ENCODE results near the gene GIT1. TPM values are rescaled to one million over a fixed set of nuclear protein-coding genes. Genes with fewer than 3 reads are reported as not detected.
A peak's percentile ranks its signal among the peaks of the same experiment; 100 is the strongest.

The GIT1 gene
- total and polyA plus RNA-seq, 2 experiments from 2014 or later, result 20.0 to 46.3 TPM

- Histone ChIP-seq H3K36me3 (replicated peaks; ENCODE audit: insufficient read depth, low read depth) (no peaks in the 10 kb centered on the region), H4K20me1 (ENCODE audit: insufficient read depth, poor library complexity, severe bottlenecking) (no peaks in the 10 kb centered on the region), H3K79me2 (peaks cover 5% of the 10 kb centered on the region), H2AFZ (peak overlapping the region; percentile 89), H3K4me3 (peak overlapping the region; percentile 83), H3K4me1 (ENCODE audit: insufficient read depth) (peaks cover 42% of the 10 kb centered on the region), H3K4me2 (peak overlapping the region; percentile 99), H3K9me2 (replicated peaks; ENCODE audit: insufficient read depth) (no peaks in the 10 kb centered on the region), H3K27ac (no peak overlapping the region), H3K9me3 (ENCODE audit: low read depth) (no peaks in the 10 kb centered on the region), H3K27me3 (no peaks in the 10 kb centered on the region)
- DNase-seq (ENCODE audit: low spot score), result peak; percentile 72
- TF ChIP-seq CTCF (IDR thresholded peaks at IDR 0.05; ENCODE audit: poor library complexity), result peak; percentile 25
- no peak for TF ChIP-seq EZH2 (IDR thresholded peaks at IDR 0.05; ENCODE audit: borderline replicate concordance)
- WGBS (ENCODE audit: low lambda C conversion rate, missing lambda C conversion rate), result 5% methylated on average over 29 of the region's 64 CpGs
Observed at GRCh38 chr17:29593591-29594518, 4.4 kb upstream of the GIT1 start.

GRCh38 chr17:29592850-29593551 lies 3.6 kb upstream of the GIT1 start, which contains the start of gene ANKRD13B:
Gene ANKRD13B (plus strand): TSS chr17:29593132. CDS start chr17:29593622, 490 bp downstream.
- Histone ChIP-seq H3K27ac (peak within 1 kb of the TSS; percentile 68), H3K79me2 (peaks cover 13% of the 10 kb centered on the region), H3K9me2 (replicated peaks; ENCODE audit: insufficient read depth) (no peaks in the 10 kb centered on the region), H3K27me3 (no peaks in the 10 kb centered on the region), H4K20me1 (ENCODE audit: insufficient read depth, poor library complexity, severe bottlenecking) (peaks cover 8% of the 10 kb centered on the region), H3K4me3 (peak within 1 kb of the TSS; percentile 83), H3K9me3 (ENCODE audit: low read depth) (no peaks in the 10 kb centered on the region), H3K36me3 (replicated peaks; ENCODE audit: insufficient read depth, low read depth) (no peaks in the 10 kb centered on the region), H3K4me2 (peak within 1 kb of the TSS; percentile 99), H2AFZ (peak within 1 kb of the TSS; percentile 89), H3K4me1 (ENCODE audit: insufficient read depth) (peaks cover 46% of the 10 kb centered on the region)
- no peak for TF ChIP-seq CTCF (IDR thresholded peaks at IDR 0.05; ENCODE audit: poor library complexity)
- TF ChIP-seq EZH2 (IDR thresholded peaks at IDR 0.05; ENCODE audit: borderline replicate concordance), result no peak
- no peak for TF ChIP-seq EZH2phosphoT487 (IDR thresholded peaks at IDR 0.05; ENCODE audit: low read depth, severe bottlenecking, unreplicated experiment)
- peak; percentile 45 for DNase-seq (ENCODE audit: low spot score)
- WGBS (ENCODE audit: low lambda C conversion rate, missing lambda C conversion rate), result 2% methylated on average over 17 of the region's 96 CpGs

- Histone ChIP-seq H3K4me3 (peak overlapping the region; percentile 43), H3K79me2 (peaks cover 23% of the 10 kb centered on the region), H3K27me3 (no peaks in the 10 kb centered on the region), H3K4me2 (peak overlapping the region; percentile 95), H3K27ac (peak overlapping the region; percentile 68), H2AFZ (peak overlapping the region; percentile 53), H3K36me3 (replicated peaks; ENCODE audit: insufficient read depth, low read depth) (no peaks in the 10 kb centered on the region), H4K20me1 (ENCODE audit: insufficient read depth, poor library complexity, severe bottlenecking) (peaks cover 18% of the 10 kb centered on the region), H3K4me1 (ENCODE audit: insufficient read depth) (peaks cover 42% of the 10 kb centered on the region), H3K9me3 (ENCODE audit: low read depth) (no peaks in the 10 kb centered on the region), H3K9me2 (replicated peaks; ENCODE audit: insufficient read depth) (no peaks in the 10 kb centered on the region)
- 11% methylated on average over 25 of the region's 25 CpGs for WGBS (ENCODE audit: low lambda C conversion rate, missing lambda C conversion rate)
- TF ChIP-seq EZH2 (IDR thresholded peaks at IDR 0.05; ENCODE audit: borderline replicate concordance) (no peak), CTCF (IDR thresholded peaks at IDR 0.05; ENCODE audit: poor library complexity) (peak; percentile 98)
- DNase-seq (ENCODE audit: low spot score), result peak; percentile 95
Observed at GRCh38 chr17:29591737-29592608, 2.5 kb upstream of the GIT1 start.

Data from hepatocyte (in vitro differentiated cells).